SK-N-MC (cell line): ENCODE measurements around the gene ZBTB18.

ENCODE experiments used
- DNase-seq: peaks from one replicate; pipeline ENCODE4 v3.0.0-alpha.2; 2011; ENCODE audit warnings: low read depth, low spot score
- H3K27ac ChIP-seq: fragments of 200-600 bp; sonication (generic); 2 replicates; pipeline ENCODE4 v1.5.1; 2016; ENCODE audit warnings: mixed run types
- H3K36me3 ChIP-seq: fragments of 200-600 bp; sonication (generic); 2 replicates; pipeline ENCODE4 v1.6.1; 2017; ENCODE audit warnings: antibody characterized with exemption, low read length, mixed read lengths; ENCODE audit not compliant: insufficient read depth
- H3K4me3 ChIP-seq: fragments of 200-600 bp; sonication (generic); 2 replicates; pipeline ENCODE4 v1.5.1; 2016
- H3K9ac ChIP-seq: fragments of 200-600 bp; sonication (generic); 2 replicates; pipeline ENCODE4 v1.8.0; 2017; ENCODE audit warnings: mixed run types, mixed read lengths; ENCODE audit not compliant: insufficient read length
- H3K9me3 ChIP-seq: fragments of 200-600 bp; sonication (generic); 2 replicates; pipeline ENCODE4 v1.6.1; 2017; ENCODE audit warnings: low read depth, mild to moderate bottlenecking, antibody characterized with exemption, low read length, moderate library complexity, mixed read lengths
- EZH2 ChIP-seq: fragments of 200-600 bp; sonication (generic); IDR thresholded peaks from one replicate; pipeline ENCODE4 v1.6.1; 2017; ENCODE audit warnings: antibody characterized with exemption
- FOXP2 ChIP-seq: optimal IDR thresholded peaks from 2 replicates; pipeline ENCODE3; 2011; ENCODE audit warnings: mild to moderate bottlenecking, moderate library complexity; ENCODE audit not compliant: insufficient read depth; ENCODE audit errors: extremely low read length, control extremely low read depth
- POLR2AphosphoS5 ChIP-seq: IDR thresholded peaks from 2 replicates; pipeline ENCODE4 v1.6.1; 2012; ENCODE audit warnings: mild to moderate bottlenecking, low read depth, low read length, borderline replicate concordance

ZBTB18 gene

GRCh38 chr1:244069326-244069898, 18.3 kb downstream of the ZBTB18 start:
- H3K36me3 ChIP-seq, result no peaks in the 10 kb centered on the region
- H3K9me3 ChIP-seq, result no peaks in the 10 kb centered on the region
- TF ChIP-seq FOXP2 (no peak), POLR2AphosphoS5 (no peak), EZH2 (no peak)
- H3K27ac ChIP-seq, result no peak overlapping the region
- no peak for DNase-seq
- H3K9ac ChIP-seq, result no peak overlapping the region
- H3K4me3 ChIP-seq, result no peak overlapping the region

GRCh38 chr1:244074559-244075171, 23.6 kb downstream of the ZBTB18 start:
- no peak for TF ChIP-seq EZH2
- no peak for TF ChIP-seq FOXP2
- TF ChIP-seq POLR2AphosphoS5, result no peak
- Histone ChIP-seq H3K9ac (no peak overlapping the region), H3K4me3 (no peak overlapping the region), H3K36me3 (no peaks in the 10 kb centered on the region), H3K9me3 (no peaks in the 10 kb centered on the region), H3K27ac (no peak overlapping the region)
- DNase-seq, result no peak

- Histone ChIP-seq H3K4me3 (no peak overlapping the region), H3K9me3 (no peaks in the 10 kb centered on the region), H3K36me3 (no peaks in the 10 kb centered on the region), H3K27ac (no peak overlapping the region), H3K9ac (no peak overlapping the region)
- no peak for DNase-seq
- TF ChIP-seq POLR2AphosphoS5 (no peak), FOXP2 (no peak), EZH2 (no peak)
Observed at GRCh38 chr1:244075247-244075722, 24.2 kb downstream of the ZBTB18 start.

DNA sequence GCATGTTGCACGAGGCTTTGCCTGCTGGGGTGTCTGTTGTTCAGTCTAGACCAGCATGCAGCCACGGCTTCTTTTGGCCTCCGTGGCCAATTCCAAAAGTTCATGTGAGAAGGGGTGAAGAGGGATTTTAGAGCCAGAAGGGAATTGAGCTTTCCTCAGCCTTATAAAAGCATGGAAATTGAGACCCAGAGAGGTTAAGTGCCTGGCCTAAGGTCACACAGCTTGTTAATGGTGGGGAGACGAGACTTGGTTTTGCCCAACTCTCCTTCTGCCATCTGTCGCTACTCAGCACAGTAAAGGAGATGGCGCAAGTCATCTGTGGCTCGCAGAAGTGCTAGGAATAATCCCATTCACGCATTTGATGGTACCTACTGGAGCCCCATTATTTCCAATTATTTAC, 25.7 kb downstream of the ZBTB18 start:
- TF ChIP-seq FOXP2 (no peak), POLR2AphosphoS5 (no peak), EZH2 (no peak)
- H3K27ac ChIP-seq, result no peak overlapping the region
- DNase-seq, result no peak
- H3K36me3 ChIP-seq, result no peaks in the 10 kb centered on the region
- no peak overlapping the region for H3K9ac ChIP-seq
- no peaks in the 10 kb centered on the region for H3K9me3 ChIP-seq
- no peak overlapping the region for H3K4me3 ChIP-seq

GRCh38 chr1:244077473-244078220, 26.6 kb downstream of the ZBTB18 start:
- no peak overlapping the region for H3K9ac ChIP-seq
- no peak overlapping the region for H3K4me3 ChIP-seq
- no peaks in the 10 kb centered on the region for H3K9me3 ChIP-seq
- TF ChIP-seq EZH2, result no peak
- no peak for TF ChIP-seq POLR2AphosphoS5
- no peak for TF ChIP-seq FOXP2
- no peak for DNase-seq
- H3K36me3 ChIP-seq, result no peaks in the 10 kb centered on the region
- H3K27ac ChIP-seq, result no peak overlapping the region

- Histone ChIP-seq H3K9ac (no peak overlapping the region), H3K27ac (no peak overlapping the region), H3K4me3 (no peak overlapping the region), H3K36me3 (no peaks in the 10 kb centered on the region), H3K9me3 (no peaks in the 10 kb centered on the region)
- TF ChIP-seq POLR2AphosphoS5, result no peak
- TF ChIP-seq FOXP2, result no peak
- TF ChIP-seq EZH2, result no peak
- no peak for DNase-seq
Observed at GRCh38 chr1:244080343-244080929, 29.4 kb downstream of the ZBTB18 start.

- Histone ChIP-seq H3K9me3 (no peaks in the 10 kb centered on the region), H3K36me3 (no peaks in the 10 kb centered on the region), H3K27ac (no peak overlapping the region), H3K9ac (no peak overlapping the region), H3K4me3 (no peak overlapping the region)
- TF ChIP-seq POLR2AphosphoS5 (no peak), EZH2 (no peak), FOXP2 (no peak)
- DNase-seq, result no peak
Observed at GRCh38 chr1:244082969-244083368, 31.9 kb downstream of the ZBTB18 start.

DNA sequence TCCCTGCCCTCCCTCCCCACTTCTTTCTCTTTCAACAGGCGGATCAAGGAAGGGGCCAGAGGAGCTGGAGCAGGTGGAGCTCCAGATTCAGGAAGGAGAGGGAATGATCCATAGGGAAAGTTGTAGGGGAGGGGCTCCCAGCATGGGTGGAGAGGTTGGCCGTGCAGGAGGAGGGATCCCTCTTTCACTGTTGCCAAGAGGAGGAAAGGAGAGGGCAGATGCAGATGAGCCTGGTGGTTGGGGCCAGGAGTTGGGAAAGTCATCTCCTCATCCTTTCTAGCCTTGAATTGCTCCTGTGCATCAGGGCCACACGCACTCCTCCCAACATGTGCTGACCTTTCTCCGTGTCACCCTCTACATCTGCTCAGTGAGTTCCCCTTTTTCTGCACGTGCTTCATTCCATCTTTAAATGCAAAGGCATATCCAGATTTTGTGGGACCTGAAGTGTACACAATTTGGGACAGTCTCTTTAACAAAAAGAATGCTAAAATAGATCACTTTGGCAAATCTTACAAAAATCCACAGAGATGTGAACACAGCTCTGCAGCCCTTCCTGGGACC, 32.4 kb downstream of the ZBTB18 start:
- no peak overlapping the region for H3K4me3 ChIP-seq
- DNase-seq, result no peak
- no peaks in the 10 kb centered on the region for H3K9me3 ChIP-seq
- H3K27ac ChIP-seq, result no peak overlapping the region
- TF ChIP-seq EZH2, result no peak
- no peak for TF ChIP-seq FOXP2
- TF ChIP-seq POLR2AphosphoS5, result no peak
- H3K9ac ChIP-seq, result no peak overlapping the region
- H3K36me3 ChIP-seq, result no peaks in the 10 kb centered on the region
